K562 (cell line): ENCODE results near the gene DNAH3.
A peak's percentile ranks its signal among the peaks of the same experiment; 100 is the strongest.

Experiments used
- CBFB ChIP-seq: sonication (generic); formaldehyde crosslinking; IDR thresholded peaks from 2 replicates; pipeline ENCODE4 v1.4.0; 2020; ENCODE audit warnings: mild to moderate bottlenecking, missing genetic modification reagents
- CC2D1A ChIP-seq: fragments of 450-650 bp; IDR thresholded peaks from 2 replicates; pipeline ENCODE4 v1.6.1; 2017; ENCODE audit warnings: mild to moderate bottlenecking
- CTBP1 ChIP-seq: fragments of 450-650 bp; IDR thresholded peaks from 2 replicates; pipeline ENCODE4 v1.6.1; 2016; ENCODE audit warnings: borderline replicate concordance
- KLF13 ChIP-seq: fragments of 450-650 bp; IDR thresholded peaks from 2 replicates; pipeline ENCODE4 v1.6.1; 2016; ENCODE audit warnings: missing genetic modification characterization, low read depth, mild to moderate bottlenecking, missing compliant biosample characterization, moderate library complexity, borderline replicate concordance

DNA sequence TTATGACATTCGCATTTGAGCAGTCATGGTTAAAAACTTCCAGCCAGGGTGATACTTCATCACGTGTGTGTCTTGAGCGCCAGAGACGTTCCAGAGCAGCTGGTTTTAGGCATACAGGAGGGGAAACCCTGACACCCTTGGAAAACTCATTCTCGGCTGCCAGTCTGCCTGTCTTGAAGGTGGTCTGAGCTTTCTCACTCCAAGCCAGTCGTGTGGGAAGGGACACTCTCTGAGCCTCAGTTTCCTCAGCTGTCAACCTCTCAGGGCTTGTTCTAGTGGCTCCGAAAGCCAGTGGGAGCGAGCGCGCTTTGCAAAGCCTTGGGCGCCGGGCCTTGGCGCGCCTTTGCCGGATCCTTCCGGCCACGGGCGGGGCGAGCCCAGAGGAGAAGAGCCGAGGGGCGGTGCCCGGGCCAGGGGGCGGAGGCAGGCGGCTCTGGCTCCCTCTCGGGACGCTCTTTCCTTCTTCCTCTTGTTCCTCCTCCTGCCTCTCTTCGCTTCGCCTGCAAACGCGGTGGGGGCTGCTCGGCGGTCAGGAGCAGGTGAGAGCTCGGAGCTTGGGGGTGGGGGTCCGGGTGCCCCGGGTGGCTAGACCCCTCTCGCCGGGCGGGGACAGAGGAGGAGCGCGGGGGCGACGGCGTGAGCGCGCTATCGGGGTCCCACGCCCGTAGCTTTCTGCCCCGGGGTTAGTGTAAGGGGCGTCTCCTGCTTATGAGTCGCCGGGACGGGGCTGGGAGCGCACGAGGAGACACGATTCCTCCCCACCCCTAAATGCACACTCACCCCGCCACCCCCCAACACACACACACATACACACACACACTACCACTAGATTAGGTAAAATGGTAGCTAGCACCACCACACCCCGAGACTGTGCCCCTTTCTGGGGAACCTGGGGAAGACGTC lies 7.8 kb upstream of the DNAH3 start, which contains the start of gene LDAF1:
- TF ChIP-seq KLF13 (tag) (peak; percentile 69; the same call in 1 of the 2 replicates), CBFB (CRISPR knock-in tag) (no peak), CTBP1 (peak; percentile 49; the same call in 1 of the 2 replicates), CC2D1A (no peak)
